RWPE1 (cell line): ENCODE results near the gene CPTP.

ENCODE experiments used
- CTCF ChIA-PET: fragments of 350-600 bp; sonication (Branson Sonifier 250); formaldehyde crosslinking; extraction: SDS; loops from one replicate; lab custom pipeline; 2021; lab: Yijun Ruan, JAX
- POLR2A ChIA-PET: fragments of 400-600 bp; formaldehyde crosslinking; extraction: SDS; loops from one replicate; lab custom pipeline; 2020; ENCODE audit warnings: antibody characterized with exemption; ENCODE audit not compliant: low non-redundant PET; lab: Yijun Ruan, JAX
- DNase-seq: peaks from one replicate; pipeline ENCODE4 v3.0.0; 2012; ENCODE audit warnings: low spot score
- H3K27ac ChIP-seq: fragments of 450-650 bp; 2 replicates; pipeline ENCODE4 v1.5.1; 2017
- CTCF ChIP-seq: fragments of 450-650 bp; conservative IDR thresholded peaks from 2 replicates; pipeline ENCODE4 v1.5.1; 2017; ENCODE audit warnings: low read depth, mild to moderate bottlenecking

The CPTP gene

GRCh38 chr1:1371746-1372711 lies 47.4 kb downstream of the CPTP start:
- no peak for DNase-seq
- peak; percentile 94 for TF ChIP-seq CTCF
- ChIA-PET CTCF (interaction anchor here (0.5 to 2.1 kb wide), 15 partner anchors 9 to 388 kb away, joined by 3 to 10 read pairs (median 3); no protein-coding TSS in a partner anchor), POLR2A (interaction anchor here (0.6 kb wide), 1 partner anchor 10 kb away, joined by 3 read pairs; no protein-coding TSS in a partner anchor)
- H3K27ac ChIP-seq: peak overlapping the region; percentile 90

GRCh38 chr1:1373051-1373814 lies 48.6 kb downstream of the CPTP start:
- ChIA-PET POLR2A (interaction anchor here (0.6 kb wide), 1 partner anchor 9 kb away, joined by 3 read pairs; no protein-coding TSS in a partner anchor), CTCF (interaction anchor here (0.8 to 2.1 kb wide), 4 partner anchors 22 to 73 kb away, joined by 3 to 10 read pairs (median 3); no protein-coding TSS in a partner anchor)
- peak overlapping the region; percentile 90 for H3K27ac ChIP-seq
- no peak for TF ChIP-seq CTCF
- no peak for DNase-seq

- DNase-seq: no peak
- ChIA-PET CTCF (interaction anchor here (0.6 to 2.1 kb wide), 4 partner anchors 22 to 164 kb away, joined by 3 to 10 read pairs (median 4); no protein-coding TSS in a partner anchor), POLR2A (interaction anchor here (0.6 kb wide), 1 partner anchor 165 kb away, joined by 3 read pairs; no protein-coding TSS in a partner anchor)
- no peak for TF ChIP-seq CTCF
- H3K27ac ChIP-seq: peak overlapping the region; percentile 90
Measured at GRCh38 chr1:1373815-1374588, 49.4 kb downstream of the CPTP start.

- CTCF ChIA-PET: interaction anchor here (0.6 to 1.8 kb wide), 2 partner anchors 26 to 165 kb away, joined by 3 to 6 read pairs; no protein-coding TSS in a partner anchor
- no peak for DNase-seq
- H3K27ac ChIP-seq: peak overlapping the region; percentile 90
- TF ChIP-seq CTCF: no peak
- POLR2A ChIA-PET: interaction anchor here (0.6 kb wide), 1 partner anchor 166 kb away, joined by 3 read pairs; no protein-coding TSS in a partner anchor
Measured at GRCh38 chr1:1374589-1374928, 50.0 kb downstream of the CPTP start.

GRCh38 chr1:1374929-1375662 lies 50.5 kb downstream of the CPTP start, which contains the start of gene AURKAIP1:
Gene AURKAIP1, minus strand, starts transcription at chr1:1375207. Its CDS starts 451 bp downstream, at chr1:1374756.
- CTCF ChIA-PET: interaction anchor here (0.6 to 1.8 kb wide), 3 partner anchors 15 to 130 kb away, joined by 3 to 6 read pairs (median 4); no protein-coding TSS in a partner anchor
- TF ChIP-seq CTCF: no peak

More at GRCh38 chr1:1374929-1375662, 50.5 kb downstream of the CPTP start, which contains the start of gene AURKAIP1:
- peak; percentile 99 for DNase-seq
- peak within 1 kb of the TSS; percentile 90 for H3K27ac ChIP-seq
- POLR2A ChIA-PET: interaction anchor here (0.7 to 1.1 kb wide), 5 partner anchors 24 to 66 kb away, joined by 3 to 4 read pairs (median 4); partner anchors contain the start of gene CCNL2
